Measurements from ENCODE around the gene ZNF221.

ZNF221 gene

DNA sequence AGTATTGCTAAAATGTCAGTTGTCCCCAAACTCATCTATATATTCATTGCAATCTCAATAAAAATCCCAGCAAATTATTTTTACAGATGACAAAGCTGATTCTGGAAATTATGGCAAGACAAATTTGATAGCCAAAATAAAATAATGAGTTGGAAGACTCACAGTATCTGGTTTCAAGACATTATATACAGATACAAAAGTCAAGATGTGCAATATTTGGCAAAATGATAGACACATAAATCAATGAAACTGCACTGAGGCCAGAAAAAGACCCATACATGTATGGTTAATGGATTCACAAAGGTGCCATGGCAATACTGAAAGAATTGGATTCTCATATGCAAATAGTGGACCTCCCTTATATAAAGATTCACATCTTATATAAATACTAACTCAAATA lies 40.1 kb upstream of the ZNF221 start:
- ChIA-PET POLR2A (no interaction called here), CTCF (no interaction called here)
- TF ChIP-seq, protein P1, sequence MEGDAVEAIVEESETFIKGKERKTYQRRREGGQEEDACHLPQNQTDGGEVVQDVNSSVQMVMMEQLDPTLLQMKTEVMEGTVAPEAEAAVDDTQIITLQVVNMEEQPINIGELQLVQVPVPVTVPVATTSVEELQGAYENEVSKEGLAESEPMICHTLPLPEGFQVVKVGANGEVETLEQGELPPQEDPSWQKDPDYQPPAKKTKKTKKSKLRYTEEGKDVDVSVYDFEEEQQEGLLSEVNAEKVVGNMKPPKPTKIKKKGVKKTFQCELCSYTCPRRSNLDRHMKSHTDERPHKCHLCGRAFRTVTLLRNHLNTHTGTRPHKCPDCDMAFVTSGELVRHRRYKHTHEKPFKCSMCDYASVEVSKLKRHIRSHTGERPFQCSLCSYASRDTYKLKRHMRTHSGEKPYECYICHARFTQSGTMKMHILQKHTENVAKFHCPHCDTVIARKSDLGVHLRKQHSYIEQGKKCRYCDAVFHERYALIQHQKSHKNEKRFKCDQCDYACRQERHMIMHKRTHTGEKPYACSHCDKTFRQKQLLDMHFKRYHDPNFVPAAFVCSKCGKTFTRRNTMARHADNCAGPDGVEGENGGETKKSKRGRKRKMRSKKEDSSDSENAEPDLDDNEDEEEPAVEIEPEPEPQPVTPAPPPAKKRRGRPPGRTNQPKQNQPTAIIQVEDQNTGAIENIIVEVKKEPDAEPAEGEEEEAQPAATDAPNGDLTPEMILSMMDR (IDR thresholded peaks at IDR 0.05; ENCODE audit: control extremely low read depth, extremely low read depth, low read depth, missing control alignments): no peak
- DNase-seq (ENCODE audit: extremely low spot score): no peak

DNA sequence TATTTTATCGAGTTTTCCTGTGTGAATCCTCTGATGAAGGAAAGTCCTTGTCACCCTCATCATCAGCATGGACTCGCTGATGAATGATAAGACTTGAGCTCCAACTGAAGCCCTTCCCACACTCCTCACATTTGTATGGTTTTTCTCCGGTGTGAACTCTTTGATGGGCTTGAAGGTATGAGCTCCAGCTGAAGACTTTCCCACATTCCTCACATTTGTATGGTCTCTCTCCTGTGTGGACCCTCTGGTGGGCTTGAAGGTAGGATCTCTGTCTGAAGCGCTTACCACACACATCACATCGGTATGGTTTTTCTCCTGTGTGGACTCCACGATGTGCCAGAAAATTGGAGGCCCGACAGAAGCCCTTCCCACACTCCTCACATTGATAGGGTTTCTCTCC lies 37.6 kb upstream of the ZNF221 start:
- CTCF ChIA-PET: interaction anchor here (1.1 to 2.9 kb wide), 4 partner anchors 9 to 33 kb away, joined by 3 to 10 read pairs (median 4); no protein-coding TSS in a partner anchor
- no peak for DNase-seq (ENCODE audit: extremely low spot score)
- TF ChIP-seq, protein P1 (IDR thresholded peaks at IDR 0.05; ENCODE audit: control extremely low read depth, extremely low read depth, low read depth, missing control alignments): no peak
- POLR2A ChIA-PET: no interaction called here

DNA sequence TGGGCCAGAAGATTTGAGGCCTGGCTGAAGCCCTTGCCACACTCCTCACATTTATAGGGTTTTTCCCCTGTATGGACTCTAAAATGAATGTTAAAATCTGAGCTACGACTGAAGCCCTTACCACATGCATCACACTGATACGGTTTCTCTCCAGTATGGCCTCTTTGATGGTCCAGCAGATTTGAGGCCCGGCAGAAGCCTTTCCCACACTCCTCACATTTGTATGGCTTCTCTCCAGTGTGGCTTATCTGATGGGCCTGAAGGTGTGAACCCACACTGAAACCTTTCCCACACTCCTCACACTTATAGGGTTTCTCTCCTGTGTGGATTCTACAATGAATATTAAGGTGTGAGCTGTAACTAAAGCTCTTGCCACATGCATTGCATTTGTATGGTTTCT lies 37.0 kb upstream of the ZNF221 start:
- ChIA-PET POLR2A (no interaction called here), CTCF (interaction anchor here (1.1 to 2.9 kb wide), 5 partner anchors 8 to 32 kb away, joined by 3 to 10 read pairs (median 4); no protein-coding TSS in a partner anchor)
- TF ChIP-seq, protein P1 (IDR thresholded peaks at IDR 0.05; ENCODE audit: control extremely low read depth, extremely low read depth, low read depth, missing control alignments): no peak
- DNase-seq (ENCODE audit: extremely low spot score): no peak

DNA sequence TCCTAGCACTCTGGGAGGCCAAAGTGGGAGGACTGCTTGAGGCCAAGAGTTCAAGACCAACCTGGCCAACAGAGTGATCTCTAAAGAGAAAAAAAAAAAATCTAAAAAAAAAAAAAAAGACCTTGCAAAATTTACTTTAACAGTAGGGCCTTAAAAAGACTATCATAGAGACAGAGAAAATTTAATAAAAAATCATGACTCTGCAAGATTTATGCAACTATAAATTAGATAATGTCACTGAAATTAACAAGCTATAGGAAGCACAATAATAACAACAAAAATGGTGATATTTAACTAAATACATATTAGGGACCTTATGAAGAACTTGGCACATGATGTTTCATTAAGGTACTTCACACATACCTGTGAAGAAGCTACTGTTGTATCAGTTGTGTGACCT lies 27.2 kb upstream of the ZNF221 start:
- no peak for DNase-seq (ENCODE audit: extremely low spot score)
- TF ChIP-seq, protein P1 (IDR thresholded peaks at IDR 0.05; ENCODE audit: control extremely low read depth, extremely low read depth, low read depth, missing control alignments): no peak
- CTCF ChIA-PET: interaction anchor here (1.6 to 1.9 kb wide), 2 partner anchors 10 to 12 kb away, joined by 4 to 10 read pairs; no protein-coding TSS in a partner anchor
- POLR2A ChIA-PET: interaction anchor here (0.7 kb wide), 1 partner anchor 11 kb away, joined by 6 read pairs; no protein-coding TSS in a partner anchor

DNA sequence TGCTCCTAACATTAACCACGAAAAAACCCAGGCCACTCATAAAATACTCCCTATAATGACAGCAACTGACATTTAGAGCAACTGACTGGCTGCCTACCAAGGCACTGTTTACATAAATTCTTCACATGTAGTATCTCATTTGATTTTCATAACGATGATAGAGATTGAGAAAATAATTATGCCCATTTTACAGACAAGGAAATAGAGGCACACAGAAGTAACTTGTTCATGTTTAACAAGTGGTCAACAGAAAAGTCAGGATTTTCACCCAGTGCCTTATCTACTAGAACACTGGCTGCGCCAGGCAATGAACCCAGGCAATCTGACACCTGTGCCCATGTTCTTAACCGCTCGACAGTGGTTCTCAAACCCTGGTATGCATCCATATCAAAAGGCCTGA lies 22.2 kb upstream of the ZNF221 start:
- POLR2A ChIA-PET: no interaction called here
- TF ChIP-seq, protein P1 (IDR thresholded peaks at IDR 0.05; ENCODE audit: control extremely low read depth, extremely low read depth, low read depth, missing control alignments): no peak
- CTCF ChIA-PET: no interaction called here
- no peak for DNase-seq (ENCODE audit: extremely low spot score)

DNA sequence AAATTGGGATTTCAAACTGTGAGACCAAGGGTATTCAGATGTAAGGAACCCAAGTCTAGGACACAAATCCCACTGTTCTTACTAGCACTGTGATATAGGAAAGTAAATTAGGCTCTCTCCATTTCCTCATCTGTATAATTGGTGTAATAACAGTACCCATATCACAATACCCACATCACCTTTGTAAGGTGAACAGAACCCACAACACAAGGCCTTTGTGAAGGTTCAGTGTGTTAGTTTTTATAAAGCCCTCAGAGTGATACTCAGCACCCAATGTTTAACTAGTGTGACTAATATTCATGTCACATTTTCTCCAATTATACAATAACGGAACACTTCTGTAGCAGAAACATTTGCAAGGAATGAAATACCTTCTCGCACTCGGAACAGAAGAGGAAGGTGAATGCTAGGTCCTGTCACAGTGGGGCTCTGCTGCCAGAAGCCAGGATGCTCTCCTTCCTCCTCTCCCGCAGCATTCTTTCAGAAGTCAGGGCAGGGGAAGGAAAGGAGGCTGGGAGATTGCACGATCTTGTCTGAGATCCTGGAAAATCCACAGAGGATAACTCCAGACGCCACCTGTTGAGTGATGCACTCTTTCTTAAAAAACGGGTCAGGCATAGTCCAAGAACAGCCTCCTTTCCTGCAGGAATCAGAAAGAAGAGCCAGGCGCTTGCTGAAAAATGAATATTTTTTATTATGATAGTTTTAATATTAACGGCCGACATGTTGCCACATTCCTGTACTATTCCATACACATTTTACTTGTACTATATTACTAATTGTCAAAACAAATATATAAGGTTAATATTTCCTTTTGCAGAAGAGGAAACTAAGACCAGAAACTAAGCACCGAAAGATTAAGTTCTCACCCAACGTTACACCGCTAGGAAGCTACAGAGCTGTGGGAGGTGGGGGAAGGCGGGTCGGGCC lies 16.7 kb upstream of the ZNF221 start:
- CTCF ChIA-PET: interaction anchor here (0.8 to 1.3 kb wide), 4 partner anchors 14 to 89 kb away, joined by 3 to 6 read pairs (median 3); partner anchors contain the start of gene ZNF221
- TF ChIP-seq, protein P1 (IDR thresholded peaks at IDR 0.05; ENCODE audit: control extremely low read depth, extremely low read depth, low read depth, missing control alignments): no peak
- DNase-seq (ENCODE audit: extremely low spot score): peak; percentile 16
- POLR2A ChIA-PET: interaction anchor here (0.5 to 1.2 kb wide), 4 partner anchors 10 to 266 kb away, joined by 3 to 6 read pairs (median 4); partner anchors contain the start of gene ZNF221

Measured in GM10248 (cell line).